ENCODE measurements around the gene CDC42BPA. TPM values are rescaled to one million over a fixed set of nuclear protein-coding genes. Genes with fewer than 3 reads are reported as not detected.

Gene CDC42BPA
- total and polyA plus RNA-seq, 4 experiments from 2014 or later = 0.49 to 0.72 TPM; not detected in 2

DNA sequence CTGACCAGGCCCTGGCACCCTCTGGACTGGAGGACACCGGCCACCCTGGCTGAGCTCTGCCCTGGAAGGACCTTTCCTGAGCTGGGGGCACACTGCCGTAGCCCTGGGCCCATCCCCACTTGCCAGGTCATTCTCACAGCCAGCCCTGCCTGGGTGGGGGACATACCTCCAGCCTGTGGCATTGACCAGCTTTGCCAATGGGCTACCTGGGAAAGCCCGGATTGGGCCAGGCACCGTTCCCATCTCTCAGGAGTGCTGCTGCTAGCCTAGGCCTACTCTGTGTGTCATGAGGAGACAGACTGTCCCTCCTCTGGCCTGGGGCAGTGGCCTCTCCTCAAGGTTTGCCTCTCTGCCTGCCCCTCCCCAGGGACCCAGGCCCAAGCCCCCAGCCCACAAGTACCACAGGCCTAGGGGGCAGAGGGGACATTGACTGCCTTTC lies 338.2 kb downstream of the CDC42BPA start:
- Histone ChIP-seq H3K27ac (ENCODE audit: low read depth, low read length) (no peak overlapping the region), H3K36me3 (ENCODE audit: insufficient read depth, low read length) (peaks cover 6% of the 10 kb centered on the region), H3K4me3 (ENCODE audit: low read length in 2 of 2) (no peak overlapping the region), H3K27me3 (ENCODE audit: insufficient read depth, low read length) (no peaks in the 10 kb centered on the region), H3K9me3 (ENCODE audit: control insufficient read depth in 1 of 2, low read length in 2 of 2) (no peaks in the 10 kb centered on the region), H3K4me1 (ENCODE audit: insufficient read depth, low read length) (no peaks in the 10 kb centered on the region)
- intact Hi-C loops (cut with micrococcal nuclease) = no loop called here
- Mint-ChIP-seq H3K4me1 (no peaks in the 10 kb centered on the region), H3K9me3 (no peaks in the 10 kb centered on the region), H3K27me3 (no peaks in the 10 kb centered on the region), H3K27ac (no peak overlapping the region), H3K36me3 (peaks cover 11 to 23% of the 10 kb centered on the region in 2 donors), H3K4me3 (no peak overlapping the region)
- DNase-seq = no peak
- POLR2A ChIA-PET (ENCODE audit: partially characterized antibody) = no interaction called here
- CTCF ChIA-PET (ENCODE audit: partially characterized antibody) = no interaction called here

DNA sequence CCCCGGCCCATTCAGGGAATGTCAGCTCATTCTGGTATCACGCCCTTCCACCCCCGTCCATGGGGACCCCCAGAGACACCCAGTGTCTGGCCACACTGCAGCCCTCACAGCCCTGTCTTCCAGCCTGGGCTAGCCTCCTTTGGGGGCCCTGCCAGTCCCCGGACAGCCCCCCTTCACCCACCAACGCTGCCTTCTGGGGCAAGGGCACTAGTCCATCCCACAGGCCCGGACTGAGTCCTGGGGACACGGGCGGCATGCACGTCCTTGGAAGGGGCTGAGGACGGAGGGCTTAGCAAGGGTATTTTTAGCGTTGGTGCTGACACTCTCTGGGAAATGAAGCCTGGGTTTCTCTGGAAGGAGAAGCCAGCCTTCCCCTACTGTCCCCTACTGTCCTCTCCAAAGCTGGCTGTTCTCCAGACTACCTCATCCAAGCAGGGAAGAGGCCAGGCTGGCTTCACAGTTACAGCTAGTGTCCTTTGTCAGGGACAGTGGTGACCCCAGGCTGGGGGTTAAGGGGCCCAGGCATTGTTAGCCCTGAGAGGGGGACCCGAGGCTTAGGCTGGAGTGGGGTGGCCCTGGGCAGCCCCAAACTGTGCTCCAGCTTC lies 338.7 kb downstream of the CDC42BPA start:
- H3K4me1 ChIP-seq (ENCODE audit: insufficient read depth, low read length) = no peaks in the 10 kb centered on the region
- H3K27ac ChIP-seq (ENCODE audit: low read depth, low read length) = no peak overlapping the region
- no peaks in the 10 kb centered on the region for H3K27me3 Mint-ChIP-seq
- H3K9me3 Mint-ChIP-seq = no peaks in the 10 kb centered on the region
- intact Hi-C loops (cut with micrococcal nuclease) = no loop called here
- CTCF ChIA-PET (ENCODE audit: partially characterized antibody) = no interaction called here
- no peak for DNase-seq
- H3K4me3 ChIP-seq (ENCODE audit: low read length in 2 of 2) = no peak overlapping the region
- H3K36me3 Mint-ChIP-seq = peaks cover 11 to 23% of the 10 kb centered on the region in 2 donors
- POLR2A ChIA-PET (ENCODE audit: partially characterized antibody) = no interaction called here
- no peaks in the 10 kb centered on the region for H3K27me3 ChIP-seq (ENCODE audit: insufficient read depth, low read length)
- no peaks in the 10 kb centered on the region for H3K9me3 ChIP-seq (ENCODE audit: control insufficient read depth in 1 of 2, low read length in 2 of 2)
- H3K27ac Mint-ChIP-seq = no peak overlapping the region
- H3K4me3 Mint-ChIP-seq = no peak overlapping the region
- H3K36me3 ChIP-seq (ENCODE audit: insufficient read depth, low read length) = peaks cover 4% of the 10 kb centered on the region
- no peaks in the 10 kb centered on the region for H3K4me1 Mint-ChIP-seq

DNA sequence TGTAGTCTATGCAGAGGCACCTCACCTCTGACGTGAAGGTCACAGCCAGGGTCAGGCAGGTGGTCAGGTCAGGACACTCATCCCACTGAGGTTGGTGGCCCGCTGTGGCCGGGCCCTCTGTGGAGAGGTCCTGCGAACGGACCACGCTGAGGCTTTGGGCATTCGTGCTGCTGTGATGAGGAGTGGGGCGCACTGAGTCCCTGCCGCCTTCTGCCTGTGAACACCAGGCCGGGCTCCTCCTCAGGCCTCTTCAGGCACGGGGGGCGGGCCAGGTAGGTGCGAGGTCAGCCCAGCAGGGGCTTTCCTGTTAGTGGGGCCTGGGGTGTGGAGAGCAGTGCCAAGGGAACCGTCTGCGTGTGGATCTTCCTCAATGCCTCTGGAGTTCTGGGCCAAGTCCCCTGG lies 339.2 kb downstream of the CDC42BPA start:
- H3K27me3 ChIP-seq (ENCODE audit: insufficient read depth, low read length) = no peaks in the 10 kb centered on the region
- H3K36me3 ChIP-seq (ENCODE audit: insufficient read depth, low read length) = peaks cover 3% of the 10 kb centered on the region
- intact Hi-C loops (cut with micrococcal nuclease) = no loop called here
- CTCF ChIA-PET (ENCODE audit: partially characterized antibody) = interaction anchor here (0.5 kb wide), 1 partner anchor 184 kb away, joined by 3 read pairs; no protein-coding TSS in a partner anchor
- Mint-ChIP-seq H3K27me3 (no peaks in the 10 kb centered on the region), H3K4me1 (no peaks in the 10 kb centered on the region), H3K9me3 (no peaks in the 10 kb centered on the region), H3K27ac (no peak overlapping the region), H3K36me3 (peaks cover 10 to 23% of the 10 kb centered on the region in 2 donors), H3K4me3 (no peak overlapping the region)
- DNase-seq = no peak
- H3K9me3 ChIP-seq (ENCODE audit: control insufficient read depth in 1 of 2, low read length in 2 of 2) = no peaks in the 10 kb centered on the region
- H3K27ac ChIP-seq (ENCODE audit: low read depth, low read length) = no peak overlapping the region
- H3K4me1 ChIP-seq (ENCODE audit: insufficient read depth, low read length) = no peaks in the 10 kb centered on the region
- POLR2A ChIA-PET (ENCODE audit: partially characterized antibody) = no interaction called here
- H3K4me3 ChIP-seq (ENCODE audit: low read length in 2 of 2) = no peak overlapping the region

- no peak for DNase-seq
- H3K4me3 ChIP-seq (ENCODE audit: low read length in 2 of 2) = no peak overlapping the region
- no peaks in the 10 kb centered on the region for H3K9me3 ChIP-seq (ENCODE audit: control insufficient read depth in 1 of 2, low read length in 2 of 2)
- H3K4me1 ChIP-seq (ENCODE audit: insufficient read depth, low read length) = no peaks in the 10 kb centered on the region
- ChIA-PET POLR2A (ENCODE audit: partially characterized antibody) (no interaction called here), CTCF (ENCODE audit: partially characterized antibody) (interaction anchor here (0.5 kb wide), 1 partner anchor 183 kb away, joined by 3 read pairs; no protein-coding TSS in a partner anchor)
- H3K4me3 Mint-ChIP-seq = no peak overlapping the region
- intact Hi-C loops (cut with micrococcal nuclease) = no loop called here
- H3K9me3 Mint-ChIP-seq = no peaks in the 10 kb centered on the region
- H3K27ac ChIP-seq (ENCODE audit: low read depth, low read length) = no peak overlapping the region
- no peaks in the 10 kb centered on the region for H3K27me3 ChIP-seq (ENCODE audit: insufficient read depth, low read length)
- H3K27me3 Mint-ChIP-seq = no peaks in the 10 kb centered on the region
- no peaks in the 10 kb centered on the region for H3K4me1 Mint-ChIP-seq
- peaks cover 8 to 23% of the 10 kb centered on the region in 2 donors for H3K36me3 Mint-ChIP-seq
- H3K27ac Mint-ChIP-seq = no peak overlapping the region
- peaks cover 3% of the 10 kb centered on the region for H3K36me3 ChIP-seq (ENCODE audit: insufficient read depth, low read length)
Observed at GRCh38 chr1:226978432-226979114, 339.7 kb downstream of the CDC42BPA start.

DNA sequence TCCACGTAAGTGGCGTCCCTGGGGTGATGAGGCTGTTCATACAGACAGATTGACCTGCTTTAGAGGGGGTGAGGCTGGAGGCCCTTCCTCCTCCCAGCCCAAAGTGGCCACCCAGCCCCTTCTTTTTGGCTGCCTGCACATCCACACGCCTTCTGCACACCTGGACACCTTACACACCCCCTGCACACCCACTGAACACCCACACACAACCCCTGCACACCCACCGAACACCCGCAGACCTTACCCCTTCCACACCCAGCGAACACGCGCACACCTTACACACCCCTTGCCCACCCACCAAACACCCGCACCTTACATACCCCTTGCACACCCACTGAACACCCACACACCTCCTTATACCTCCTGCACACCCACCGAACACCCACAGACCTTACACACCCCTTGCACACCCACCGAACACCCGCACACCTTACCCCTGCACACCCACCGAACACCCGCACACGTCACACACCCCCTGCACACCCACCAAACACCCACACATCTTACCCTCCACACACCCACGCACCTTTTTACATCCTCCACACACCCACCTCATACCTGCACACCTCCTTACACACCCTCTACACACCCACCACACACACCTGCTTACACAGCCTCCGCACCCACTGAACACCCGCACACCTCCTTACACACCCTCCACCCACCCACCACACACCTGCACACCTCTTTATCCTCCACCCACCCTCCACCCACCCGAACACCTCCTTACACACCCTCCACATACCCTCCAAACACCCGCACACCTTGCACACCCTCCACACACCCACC lies 340.5 kb downstream of the CDC42BPA start:
- no peaks in the 10 kb centered on the region for H3K9me3 ChIP-seq (ENCODE audit: control insufficient read depth in 1 of 2, low read length in 2 of 2)
- peaks cover 8 to 23% of the 10 kb centered on the region in 2 donors for H3K36me3 Mint-ChIP-seq
- intact Hi-C loops (cut with micrococcal nuclease) = no loop called here
- H3K36me3 ChIP-seq (ENCODE audit: insufficient read depth, low read length) = peaks cover 3% of the 10 kb centered on the region
- H3K9me3 Mint-ChIP-seq = no peaks in the 10 kb centered on the region
- CTCF ChIA-PET (ENCODE audit: partially characterized antibody) = no interaction called here
- H3K27ac Mint-ChIP-seq = peak overlapping the region in 1 of 7 donors; percentile 29
- DNase-seq = no peak
- no peak overlapping the region for H3K4me3 ChIP-seq (ENCODE audit: low read length in 2 of 2)
- H3K4me1 ChIP-seq (ENCODE audit: insufficient read depth, low read length) = no peaks in the 10 kb centered on the region
- no peaks in the 10 kb centered on the region for H3K27me3 ChIP-seq (ENCODE audit: insufficient read depth, low read length)
- no peak overlapping the region for H3K4me3 Mint-ChIP-seq
- H3K4me1 Mint-ChIP-seq = peaks cover 0 to 4% (median 0%) of the 10 kb centered on the region in 4 donors
- no peaks in the 10 kb centered on the region for H3K27me3 Mint-ChIP-seq
- H3K27ac ChIP-seq (ENCODE audit: low read depth, low read length) = no peak overlapping the region
- POLR2A ChIA-PET (ENCODE audit: partially characterized antibody) = no interaction called here

- Histone ChIP-seq H3K27me3 (ENCODE audit: insufficient read depth, low read length) (no peaks in the 10 kb centered on the region), H3K9me3 (ENCODE audit: control insufficient read depth in 1 of 2, low read length in 2 of 2) (no peaks in the 10 kb centered on the region), H3K27ac (ENCODE audit: low read depth, low read length) (no peak overlapping the region), H3K4me1 (ENCODE audit: insufficient read depth, low read length) (no peaks in the 10 kb centered on the region), H3K36me3 (ENCODE audit: insufficient read depth, low read length) (peaks cover 3% of the 10 kb centered on the region), H3K4me3 (ENCODE audit: low read length in 2 of 2) (no peak overlapping the region)
- H3K9me3 Mint-ChIP-seq = no peaks in the 10 kb centered on the region
- peaks cover 3 to 18% of the 10 kb centered on the region in 2 donors for H3K36me3 Mint-ChIP-seq
- ChIA-PET CTCF (ENCODE audit: partially characterized antibody) (no interaction called here), POLR2A (ENCODE audit: partially characterized antibody) (no interaction called here)
- DNase-seq = no peak
- H3K27ac Mint-ChIP-seq = no peak overlapping the region
- peaks cover 0 to 4% (median under 1%) of the 10 kb centered on the region in 4 donors for H3K4me1 Mint-ChIP-seq
- H3K4me3 Mint-ChIP-seq = no peak overlapping the region
- intact Hi-C loops (cut with micrococcal nuclease) = no loop called here
- H3K27me3 Mint-ChIP-seq = no peaks in the 10 kb centered on the region
Observed at GRCh38 chr1:226976978-226977642, 341.2 kb downstream of the CDC42BPA start.

Data from CD4-positive, alpha-beta memory T cell (primary cell).